Measurements from ENCODE around the gene LAMA2.

LAMA2 gene

DNA sequence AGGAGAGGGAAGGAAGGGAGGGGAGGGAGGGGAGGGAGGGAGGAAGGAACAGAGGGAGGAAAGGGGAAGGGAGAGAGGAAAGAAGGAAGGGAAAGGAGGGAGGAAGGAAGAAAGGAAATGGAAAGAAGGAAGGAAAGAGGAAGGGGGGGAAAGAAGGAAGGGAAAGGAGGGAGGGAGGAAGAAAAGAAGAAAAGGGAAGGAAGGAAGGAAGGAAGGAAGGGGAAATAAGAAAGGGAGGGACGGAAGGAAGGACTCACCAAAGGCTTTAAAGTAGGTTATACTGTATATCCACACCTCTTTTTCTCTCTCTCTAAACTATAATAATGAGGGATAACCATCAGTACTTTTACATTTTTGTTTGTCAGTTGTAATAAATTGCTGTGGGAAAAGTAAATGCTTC, 502.2 kb downstream of the LAMA2 start:
- FAIRE-seq, result no peak

DNA sequence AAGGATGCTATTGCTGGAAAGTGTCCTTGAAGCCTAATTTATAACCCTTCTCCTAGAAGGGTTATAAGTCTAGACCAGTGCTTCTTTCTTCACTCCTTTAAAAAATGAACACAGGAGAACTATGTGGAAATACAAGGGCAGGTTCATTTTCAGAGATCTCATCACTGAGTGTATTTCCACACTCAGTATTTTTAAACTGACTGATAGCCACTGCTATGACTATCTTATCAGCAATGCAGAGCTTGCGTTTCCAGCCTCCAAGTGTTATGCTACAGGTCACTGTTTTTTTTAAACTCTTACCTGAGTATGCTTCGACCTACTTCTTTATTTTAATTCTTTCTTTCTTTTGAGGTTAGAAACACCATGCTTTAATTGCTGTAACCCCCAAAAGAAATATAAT, 508.0 kb downstream of the LAMA2 start:
- FAIRE-seq, result no peak

DNA sequence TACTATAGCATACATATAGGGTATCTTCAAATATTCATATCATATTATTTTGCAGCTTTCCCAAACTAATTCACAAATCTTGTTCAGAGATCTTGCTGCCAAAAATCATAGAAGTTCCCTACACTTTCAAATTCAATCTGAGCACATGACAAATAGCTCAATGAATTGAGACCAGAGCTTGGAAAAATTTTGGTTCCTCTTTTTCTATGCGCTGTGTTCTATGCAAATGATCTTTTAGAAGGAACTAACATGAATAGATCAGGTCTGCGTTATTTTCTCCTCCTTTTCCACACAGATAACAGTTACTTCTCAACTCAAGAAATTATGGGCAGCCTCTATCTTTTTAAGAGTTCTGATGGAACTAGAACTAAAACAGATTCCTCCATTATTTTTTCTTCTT, 510.7 kb downstream of the LAMA2 start:
- no peak for FAIRE-seq

DNA sequence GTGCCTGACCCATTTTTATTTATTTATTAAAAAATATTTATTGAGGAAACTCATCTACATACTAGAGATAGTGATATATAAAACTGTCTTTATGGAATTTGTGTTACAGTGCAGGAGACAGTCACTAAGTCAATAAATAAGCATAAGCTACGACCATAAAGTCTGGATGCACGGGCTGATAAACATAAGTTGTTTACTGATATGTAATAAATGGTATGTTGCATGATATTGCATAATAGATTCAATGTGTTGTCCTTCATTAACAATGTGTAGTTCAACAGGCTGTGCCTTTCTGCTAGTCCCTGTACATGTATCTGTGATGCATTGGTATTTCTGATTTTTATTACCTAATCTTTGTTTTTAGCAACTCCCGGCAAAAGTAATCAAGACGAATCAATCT, 515.8 kb downstream of the LAMA2 start:
- FAIRE-seq, result no peak

DNA sequence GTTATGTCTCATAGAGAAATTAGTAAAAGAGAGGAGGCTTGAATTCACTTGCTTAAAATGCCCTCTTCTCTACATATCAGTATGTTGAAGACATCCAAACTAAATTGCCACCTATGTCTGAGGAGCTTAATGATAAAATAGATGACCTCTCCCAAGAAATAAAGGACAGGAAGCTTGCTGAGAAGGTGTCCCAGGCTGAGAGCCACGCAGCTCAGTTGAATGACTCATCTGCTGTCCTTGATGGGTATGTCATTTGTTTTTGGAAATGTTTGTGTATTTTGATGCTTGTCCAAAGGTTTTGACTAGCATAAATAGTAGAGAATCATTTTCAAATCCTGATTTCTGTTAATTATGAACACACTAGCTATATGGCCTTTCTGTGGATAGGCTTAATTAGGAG, 519.3 kb downstream of the LAMA2 start:
- no peak for FAIRE-seq

DNA sequence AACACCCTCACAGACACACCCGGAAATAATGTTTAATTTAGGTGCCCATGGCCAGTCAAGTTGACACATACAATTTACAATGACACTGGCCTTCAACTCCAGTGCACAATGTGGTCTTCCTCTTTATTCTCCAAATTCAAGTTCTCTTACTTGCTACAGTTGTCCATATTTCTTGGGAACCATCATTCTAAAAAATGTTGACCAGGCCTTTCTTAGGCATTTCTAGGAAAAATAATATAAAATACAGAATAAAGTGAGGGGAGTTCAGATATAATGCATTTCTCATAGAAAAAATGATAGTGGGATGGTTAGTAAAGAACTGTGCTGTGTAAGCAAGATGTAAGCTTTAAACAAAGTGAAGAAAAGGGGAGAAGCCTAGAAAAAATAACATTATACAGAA, 528.2 kb downstream of the LAMA2 start:
- no peak for FAIRE-seq

DNA sequence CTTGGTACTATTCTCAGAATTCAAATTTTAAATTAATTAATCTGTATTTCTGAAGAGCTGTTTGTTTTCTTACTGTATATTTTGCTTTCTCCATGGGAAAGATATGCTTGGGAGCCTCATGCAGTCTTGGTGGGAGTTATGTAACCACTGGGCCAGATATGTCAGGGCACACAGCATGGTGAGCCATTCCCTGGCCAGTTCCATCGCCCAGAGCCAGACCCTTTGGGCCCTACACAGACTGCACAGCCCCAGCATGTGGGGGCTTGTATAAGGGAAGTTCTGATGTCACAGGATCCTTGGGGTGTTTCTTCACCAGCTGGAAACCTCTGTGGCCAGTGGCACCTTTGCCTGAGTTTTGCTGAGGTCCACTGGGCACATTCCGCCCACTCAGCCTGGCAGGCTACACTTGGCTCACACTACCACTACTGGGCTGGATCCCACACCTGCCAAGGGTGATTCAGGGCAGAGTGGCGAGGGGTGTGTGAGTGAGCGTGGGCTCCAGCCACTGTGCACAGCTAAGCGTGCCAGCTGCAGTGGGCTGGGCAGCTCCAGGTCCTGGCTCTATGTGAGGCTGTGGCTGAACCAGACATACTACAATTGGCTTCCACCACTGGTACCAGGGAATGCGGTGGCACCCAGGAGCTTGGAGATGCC, 533.5 kb downstream of the LAMA2 start:
- no peak for FAIRE-seq

DNA sequence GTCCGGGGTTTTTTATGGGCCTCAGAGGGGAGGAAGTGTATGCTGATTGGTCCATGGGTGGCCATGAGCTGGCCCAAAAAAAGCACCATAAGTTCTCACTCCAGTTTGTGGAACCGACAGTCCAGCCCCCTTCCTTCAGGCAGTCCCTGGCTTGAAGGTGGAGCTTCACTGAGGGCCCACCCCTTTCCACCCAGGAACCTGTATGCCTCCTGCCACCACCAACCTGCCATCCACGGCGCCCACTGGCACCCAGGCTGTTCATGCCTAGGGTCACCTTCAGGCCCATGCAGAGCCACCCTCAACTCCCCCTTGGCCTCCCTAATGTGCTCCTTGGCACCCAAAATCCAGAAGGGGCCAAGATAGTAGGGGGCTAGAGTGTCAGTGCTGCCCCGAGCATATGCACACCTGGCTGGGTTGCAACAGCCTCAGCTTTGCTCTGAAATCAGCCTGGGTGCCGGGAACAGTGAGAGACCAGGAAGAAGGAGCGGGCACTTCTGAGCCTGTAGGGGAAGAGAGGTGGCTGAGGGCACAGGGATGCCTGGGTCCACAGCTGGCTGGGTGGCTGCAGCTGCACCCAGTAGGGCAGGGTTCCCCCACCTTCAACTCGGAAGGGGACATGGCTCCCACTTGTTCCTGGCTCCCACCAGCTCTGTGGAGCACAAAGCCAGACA, 534.6 kb downstream of the LAMA2 start:
- FAIRE-seq, result no peak

DNA sequence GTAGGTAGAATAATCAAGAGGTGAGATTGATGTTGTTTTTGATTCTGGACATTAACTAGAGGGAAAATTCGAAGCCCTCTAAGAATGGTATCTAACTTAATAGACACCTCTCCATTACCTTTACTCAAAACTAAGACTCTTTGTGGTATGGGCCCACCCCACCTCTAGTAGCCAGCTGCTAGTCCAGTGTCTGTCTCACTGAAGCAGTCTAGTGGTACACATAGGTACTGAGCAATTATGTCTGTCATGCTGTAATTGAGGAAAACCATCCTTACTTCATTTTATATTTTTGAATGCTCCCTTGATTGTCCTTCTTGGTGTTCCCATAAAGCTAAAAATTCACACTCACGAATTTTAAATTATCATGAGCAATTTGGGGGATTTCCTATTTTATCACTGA, 536.4 kb downstream of the LAMA2 start:
- no peak for FAIRE-seq

DNA sequence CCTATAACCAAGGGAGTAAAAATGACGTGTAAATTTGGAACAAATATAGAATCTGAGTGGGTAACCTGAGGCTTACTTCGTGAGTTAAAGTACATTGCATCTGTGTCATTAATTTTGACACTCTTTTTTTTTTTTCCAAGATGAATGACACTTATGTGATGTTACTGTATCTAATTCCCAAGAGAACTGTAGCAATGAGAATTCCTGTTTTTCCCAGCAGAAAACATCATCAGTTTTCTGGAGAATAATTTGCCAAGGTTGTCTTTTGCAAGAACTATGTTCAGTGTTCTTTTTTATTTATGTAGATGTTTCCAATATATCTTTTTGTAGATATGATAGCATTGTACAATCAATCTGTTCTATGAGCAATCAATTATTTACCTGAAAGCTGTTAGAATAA, 543.4 kb downstream of the LAMA2 start:
- FAIRE-seq, result no peak

DNA sequence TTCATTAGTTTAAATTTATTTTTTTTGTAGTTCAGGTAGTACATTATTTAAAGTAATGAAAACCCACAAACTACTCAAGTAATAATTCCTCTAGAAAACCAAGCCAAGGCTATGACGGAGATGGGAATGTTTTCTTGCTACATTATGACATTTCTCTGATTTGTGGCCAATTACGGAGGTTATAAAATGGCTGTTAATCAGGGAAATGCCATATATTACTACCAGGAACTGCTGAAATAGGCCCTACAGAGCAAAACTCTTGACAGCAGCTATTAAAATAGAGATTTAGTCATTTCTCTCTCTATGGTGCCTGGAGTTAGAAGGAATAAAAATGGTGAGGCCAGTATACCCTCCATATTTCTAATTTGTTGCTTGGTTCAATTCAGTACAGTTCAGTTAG, 547.0 kb downstream of the LAMA2 start:
- no peak for FAIRE-seq

DNA sequence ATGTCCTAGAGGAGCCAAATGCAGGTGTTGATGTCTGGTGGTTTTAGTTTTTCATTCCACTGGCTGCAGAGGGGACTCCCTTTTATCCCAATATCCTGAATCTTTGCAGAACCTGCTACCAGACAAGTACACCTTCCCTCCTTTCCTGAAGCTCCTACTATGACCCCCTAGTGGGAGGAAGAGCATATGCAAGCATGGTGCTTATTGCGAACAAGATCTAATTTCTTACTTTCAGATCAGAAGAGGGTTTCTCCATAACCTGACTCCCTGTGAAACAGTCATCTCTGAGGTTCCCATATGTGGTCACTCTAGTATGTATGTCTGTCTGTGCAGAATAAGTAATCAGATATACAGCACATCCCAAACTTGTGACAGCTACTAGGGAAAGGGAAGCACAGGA, 549.8 kb downstream of the LAMA2 start:
- FAIRE-seq, result no peak

DNA sequence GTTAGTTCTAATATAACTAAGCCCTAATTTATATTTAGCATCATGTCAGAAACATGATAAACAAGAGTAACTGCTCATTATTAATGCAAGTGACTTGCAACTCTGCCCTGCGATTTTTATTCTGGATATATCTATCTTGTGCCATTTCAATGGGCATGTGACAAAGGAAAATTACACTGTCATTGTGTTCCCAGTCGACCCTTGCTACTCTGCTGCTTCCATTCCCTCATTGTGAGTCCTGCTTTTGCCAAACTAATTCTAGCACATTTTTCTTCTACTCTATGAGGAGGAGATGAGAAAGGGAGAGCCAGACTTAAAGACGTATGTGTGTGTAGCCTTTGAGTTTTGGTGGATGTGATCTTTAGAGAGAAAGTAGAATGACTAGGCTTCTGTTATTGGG, 551.2 kb downstream of the LAMA2 start:
- FAIRE-seq, result no peak

DNA sequence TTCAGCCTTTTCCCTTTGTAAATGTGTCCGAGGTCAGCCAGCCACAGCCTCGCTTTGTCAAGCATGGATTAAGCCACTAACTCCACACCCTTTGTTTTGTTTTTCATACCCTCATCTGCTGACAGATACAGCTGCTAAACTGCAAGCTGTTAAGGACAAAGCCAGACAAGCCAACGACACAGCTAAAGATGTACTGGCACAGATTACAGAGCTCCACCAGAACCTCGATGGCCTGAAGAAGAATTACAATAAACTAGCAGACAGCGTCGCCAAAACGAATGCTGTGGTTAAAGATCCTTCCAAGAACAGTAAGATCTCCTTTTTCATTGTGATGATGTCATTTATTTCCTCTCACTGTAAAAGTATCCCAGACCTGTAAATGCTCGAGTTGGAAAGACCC, 557.8 kb downstream of the LAMA2 start:
- no peak for FAIRE-seq

DNA sequence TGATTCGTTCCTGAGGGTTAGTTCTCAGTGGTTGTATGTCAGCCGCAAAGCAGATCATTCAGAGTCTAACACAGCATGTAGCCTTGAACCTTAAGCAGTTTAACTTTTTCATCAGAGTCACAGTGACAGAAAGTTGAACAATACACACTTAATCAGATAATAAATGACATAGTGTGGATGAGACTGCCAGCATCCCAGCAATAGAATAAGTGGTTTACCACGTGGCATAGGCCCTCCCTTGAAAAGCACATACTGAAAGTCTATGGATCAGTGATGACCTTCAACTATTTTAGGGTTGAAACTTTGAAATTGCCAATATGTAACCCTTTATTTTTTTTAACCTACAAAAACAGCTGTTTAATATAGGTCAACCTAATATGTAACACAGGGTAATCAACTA, 561.7 kb downstream of the LAMA2 start:
- no peak for FAIRE-seq

DNA sequence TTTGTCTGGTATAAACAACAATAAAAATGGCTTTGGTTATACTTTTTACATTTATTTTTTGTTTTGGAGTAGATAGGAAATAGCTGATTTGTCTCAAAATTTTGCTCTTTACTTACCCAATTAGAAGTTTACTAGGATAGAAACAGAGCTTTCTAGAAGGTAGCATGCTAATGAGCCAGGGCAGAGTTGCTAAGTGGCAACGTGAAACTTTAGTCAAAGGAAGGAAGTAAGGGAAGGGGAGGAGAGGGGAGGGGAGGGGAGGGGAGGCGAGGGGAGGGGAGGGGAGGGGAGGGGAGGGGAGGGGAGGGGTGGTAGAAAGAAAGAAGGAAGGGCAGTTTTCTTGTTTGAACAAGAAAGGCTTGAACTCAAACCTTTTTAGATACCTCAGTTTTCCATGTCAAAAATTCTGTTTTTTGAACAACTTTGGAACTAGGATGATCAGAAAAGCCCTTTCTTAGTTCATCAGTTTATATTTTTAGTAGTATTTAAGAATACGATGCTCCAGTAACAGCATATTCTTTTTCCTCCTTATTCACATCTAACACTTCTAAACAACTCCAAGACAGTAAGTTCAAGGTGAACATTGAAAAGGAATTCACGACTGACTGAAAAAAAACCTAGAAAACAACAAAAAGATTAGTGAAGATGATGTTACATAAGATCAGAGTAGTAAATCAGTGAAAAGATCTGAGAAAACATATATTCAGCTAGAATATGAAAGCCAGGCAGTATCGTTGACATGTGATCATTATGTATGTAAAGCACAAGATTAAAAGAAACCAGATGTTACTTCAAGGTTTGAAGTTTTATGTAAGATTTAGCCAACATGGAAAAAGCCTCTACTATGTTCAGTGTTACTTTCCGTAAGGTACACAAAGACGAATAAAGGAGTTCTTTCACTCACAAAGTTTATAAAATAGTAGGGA, 563.6 kb downstream of the LAMA2 start:
- no peak for FAIRE-seq

DNA sequence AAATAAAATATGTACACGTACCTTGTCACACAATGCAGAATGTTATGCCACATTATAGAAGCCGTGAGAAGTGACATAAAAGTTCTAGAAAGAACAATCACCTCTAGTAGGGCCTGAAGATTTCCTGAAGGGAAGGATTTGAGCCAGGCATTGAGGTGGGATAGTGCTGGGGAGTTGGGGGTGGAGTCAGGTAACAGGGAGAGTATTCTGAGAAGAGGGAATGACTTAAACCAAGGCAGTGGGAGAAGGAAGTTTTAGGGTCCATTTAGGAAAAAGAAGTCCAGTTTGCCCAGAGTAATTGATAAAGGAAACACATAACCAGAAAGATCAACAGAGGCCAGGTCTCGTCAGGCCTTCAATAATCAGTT, 564.2 kb downstream of the LAMA2 start:
- no peak for FAIRE-seq

DNA sequence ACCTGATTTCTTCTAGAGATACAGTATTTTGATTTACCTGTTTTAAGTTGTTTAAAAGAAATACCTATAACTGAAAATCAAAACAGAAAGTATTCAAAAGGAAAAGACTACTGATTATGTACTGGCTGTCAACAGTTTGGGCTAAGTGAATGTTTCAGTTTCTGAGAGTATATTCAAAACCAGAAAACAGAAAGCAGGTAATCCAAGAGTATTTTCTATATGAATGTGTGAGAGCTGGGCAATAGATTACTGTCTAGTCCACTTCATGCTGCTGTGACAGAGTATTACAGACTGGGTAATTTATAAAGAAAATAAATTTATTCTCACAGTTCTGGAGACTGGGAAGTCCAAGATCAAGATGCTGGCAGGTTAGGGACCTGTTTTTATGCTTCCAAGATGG, 566.0 kb downstream of the LAMA2 start:
- no peak for FAIRE-seq

DNA sequence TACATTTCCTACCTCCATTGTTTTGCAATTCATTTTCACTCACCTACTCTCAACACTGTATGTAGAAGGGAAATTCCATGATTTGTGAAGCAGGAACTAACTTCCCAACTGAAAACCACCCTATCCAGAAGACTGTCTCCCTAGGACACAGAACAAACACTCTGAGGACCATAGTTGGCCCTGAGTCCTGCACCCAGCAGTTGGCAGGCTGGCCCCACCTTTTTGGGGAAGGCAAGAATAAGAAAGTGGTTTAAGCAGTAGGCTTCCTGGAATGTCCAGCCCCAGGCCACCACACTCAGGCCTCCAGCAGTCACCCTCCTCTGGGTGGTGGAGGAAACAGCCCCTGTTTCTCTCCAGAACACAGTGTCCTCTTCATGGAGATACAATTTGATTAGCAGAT, 568.2 kb downstream of the LAMA2 start:
- no peak for FAIRE-seq

DNA sequence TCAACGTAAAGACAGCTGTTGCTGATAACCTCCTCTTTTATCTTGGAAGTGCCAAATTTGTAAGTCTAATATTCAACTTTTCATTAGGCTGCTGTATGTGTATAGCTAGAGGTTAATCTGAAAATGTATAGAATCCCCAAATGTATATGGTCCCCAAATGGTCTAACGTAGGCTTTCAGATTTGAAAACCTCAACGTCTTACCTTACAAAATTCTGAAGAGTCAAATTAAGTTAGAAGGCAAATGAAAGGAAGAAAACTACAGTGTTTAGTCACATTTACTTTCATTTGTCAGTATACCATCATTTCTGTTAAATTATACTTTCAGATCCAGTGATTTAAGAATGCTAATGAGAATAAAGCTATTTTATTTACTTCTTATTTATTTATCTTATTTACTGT, 570.1 kb downstream of the LAMA2 start:
- no peak for FAIRE-seq

DNA sequence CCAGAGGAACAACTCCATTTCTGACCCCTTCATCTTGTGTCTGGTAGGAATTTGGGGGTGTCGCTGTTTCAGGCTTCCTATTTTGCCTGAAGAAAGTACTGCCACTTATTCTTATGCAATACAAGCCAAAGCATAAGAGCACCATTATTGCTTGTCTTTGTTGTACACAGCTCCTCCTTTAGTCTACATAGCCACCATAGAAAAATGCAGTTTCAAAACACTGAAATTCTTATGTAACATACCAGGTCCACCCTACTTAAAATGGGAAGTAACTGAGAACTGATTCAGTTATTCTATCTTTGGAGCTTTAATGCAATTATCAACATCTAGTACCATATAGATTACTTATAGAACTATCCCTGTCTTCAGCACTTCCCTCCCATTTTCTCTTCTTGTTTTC, 571.5 kb downstream of the LAMA2 start:
- FAIRE-seq, result no peak

DNA sequence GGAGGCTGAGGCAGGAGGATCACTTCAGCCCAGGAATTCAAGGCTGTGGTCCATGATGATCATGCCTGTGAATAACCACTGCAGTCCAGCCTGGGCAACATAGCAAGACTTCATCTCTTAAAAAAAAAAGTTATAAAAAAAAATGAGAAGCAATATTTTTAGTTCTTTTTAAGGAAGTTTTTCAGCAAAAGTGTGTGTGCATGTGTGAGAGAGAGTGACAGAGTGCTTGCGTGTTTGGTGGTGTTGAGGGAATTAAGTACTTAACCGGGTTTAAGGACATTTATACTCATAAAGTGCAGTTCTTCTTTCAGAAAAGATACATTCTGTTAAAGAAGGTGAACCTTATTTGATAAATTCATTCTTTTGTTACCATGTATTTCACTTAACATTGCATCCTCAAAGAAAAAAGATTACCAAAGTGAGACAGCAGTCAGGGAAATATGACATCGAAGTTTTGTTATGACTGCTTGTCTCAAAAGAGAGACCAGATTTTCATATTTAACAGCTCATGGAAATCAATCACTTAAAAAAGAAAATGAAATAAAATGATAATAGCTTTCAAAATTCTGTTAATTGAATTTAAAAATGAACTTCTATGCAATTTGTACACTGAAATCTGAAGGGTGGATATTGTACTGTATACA, 572.3 kb downstream of the LAMA2 start:
- FAIRE-seq, result no peak

DNA sequence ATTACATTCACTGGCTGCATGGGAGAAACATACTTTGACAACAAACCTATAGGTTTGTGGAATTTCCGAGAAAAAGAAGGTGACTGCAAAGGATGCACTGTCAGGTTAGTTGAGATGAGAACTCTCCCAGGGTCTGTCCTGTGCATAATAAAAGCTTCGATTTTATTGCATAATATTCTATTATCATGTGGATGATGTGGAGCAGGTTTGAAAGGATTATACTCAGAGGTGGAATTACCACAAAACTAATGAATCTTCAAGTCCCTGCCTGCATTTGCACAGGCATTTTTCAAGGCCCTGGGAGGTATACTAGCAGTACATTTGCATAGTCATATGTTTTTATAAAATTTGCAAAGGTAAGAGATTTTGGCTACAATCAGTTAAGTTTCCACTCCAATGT, 577.3 kb downstream of the LAMA2 start:
- no peak for FAIRE-seq

Measured in TTC549 (cell line).